H54 (cell line): ENCODE measurements around the gene ZCCHC14.
A peak's percentile ranks its signal among the peaks of the same experiment; 100 is the strongest.
"Not testable (repeated sequence)": the region's sequence is repeated elsewhere in the genome, so short reads cannot be mapped to it uniquely, and the experiment has no call there.

Experiments
- DNase-seq: peaks from one replicate; pipeline ENCODE4 v3.0.0; 2011; ENCODE audit warnings: low spot score, mixed read lengths; ENCODE audit not compliant: insufficient read length
- FAIRE-seq: peaks from 3 replicates; lab custom pipeline; 2011; peaks lifted over from hg19 to GRCh38; lab: Jason Lieb, UNC
- POLR2A ChIP-seq: IDR thresholded peaks from 2 replicates; pipeline ENCODE4 v1.6.1; 2011; ENCODE audit warnings: low read depth, mild to moderate bottlenecking, low read length

The ZCCHC14 gene

GRCh38 chr16:87516361-87516760, 23.5 kb upstream of the ZCCHC14 start:
- FAIRE-seq, result no peak
- TF ChIP-seq POLR2A, result no peak
- DNase-seq, result no peak

GRCh38 chr16:87515475-87516330, 22.9 kb upstream of the ZCCHC14 start:
- DNase-seq (no peak), FAIRE-seq (no peak)
- no peak for TF ChIP-seq POLR2A

GRCh38 chr16:87509778-87510177, 17.0 kb upstream of the ZCCHC14 start:
- not testable (repeated sequence) for DNase-seq

GRCh38 chr16:87507351-87508069, 14.7 kb upstream of the ZCCHC14 start:
- FAIRE-seq (no peak), DNase-seq (no peak)
- no peak for TF ChIP-seq POLR2A

More at GRCh38 chr16:87509778-87510177, 17.0 kb upstream of the ZCCHC14 start:
- not testable (repeated sequence) for FAIRE-seq

- FAIRE-seq (no peak), DNase-seq (no peak)
- no peak for TF ChIP-seq POLR2A
Measured at GRCh38 chr16:87506423-87507350, 13.9 kb upstream of the ZCCHC14 start.

- DNase-seq (no peak), FAIRE-seq (no peak)
- TF ChIP-seq POLR2A, result no peak
Measured at GRCh38 chr16:87505834-87506233, 13.0 kb upstream of the ZCCHC14 start.

- not testable (repeated sequence) for DNase-seq, FAIRE-seq
Measured at GRCh38 chr16:87503232-87503937, 10.6 kb upstream of the ZCCHC14 start.

- DNase-seq (no peak), FAIRE-seq (no peak)
- TF ChIP-seq POLR2A, result no peak
Measured at GRCh38 chr16:87502308-87502969, 9.6 kb upstream of the ZCCHC14 start.

- TF ChIP-seq POLR2A, result no peak
- FAIRE-seq (no peak), DNase-seq (no peak)
Measured at GRCh38 chr16:87501117-87501516, 8.3 kb upstream of the ZCCHC14 start.

- FAIRE-seq (no peak), DNase-seq (peak; percentile 59)
- no peak for TF ChIP-seq POLR2A
Measured at GRCh38 chr16:87499189-87499486, 6.3 kb upstream of the ZCCHC14 start.

GRCh38 chr16:87498324-87499188, 5.7 kb upstream of the ZCCHC14 start:
- no peak for TF ChIP-seq POLR2A
- no peak for FAIRE-seq
- no peak for DNase-seq

- not testable (repeated sequence) for DNase-seq, FAIRE-seq
Measured at GRCh38 chr16:87497767-87498290, 5.0 kb upstream of the ZCCHC14 start.

- FAIRE-seq, DNase-seq: not testable (repeated sequence)
Measured at GRCh38 chr16:87497023-87497766, 4.4 kb upstream of the ZCCHC14 start.
